B cell (primary cell): ENCODE data around the gene CORO1C.

Experiments used
- CTCF ChIP-seq: fragments of 200-600 bp; IDR thresholded peaks from one replicate; pipeline ENCODE4 v1.8.0; 2022; ENCODE audit warnings: antibody characterized with exemption, mild to moderate bottlenecking
- EZH2 ChIP-seq: IDR thresholded peaks from 2 replicates; pipeline ENCODE4 v1.6.1; 2012; ENCODE audit warnings: borderline replicate concordance, low read depth, mild to moderate bottlenecking, moderate library complexity, low read length; ENCODE audit not compliant: insufficient read depth, poor library complexity, severe bottlenecking

- TF ChIP-seq CTCF: no peak
- no peak for TF ChIP-seq EZH2
Measured at GRCh38 chr12:108720757-108721514, 10.4 kb downstream of the CORO1C start.
